NCI-H748 (cell line): ENCODE measurements around the gene CNOT1.
A peak's percentile ranks its signal among the peaks of the same experiment; 100 is the strongest.

ENCODE experiments used
- DNase-seq: peaks from one replicate; lab custom pipeline; 2025; ENCODE audit not compliant: unreplicated experiment; lab: John Stamatoyannopoulos, UW

CNOT1 gene

GRCh38 chr16:58488531-58488930 is 141.1 kb downstream of the CNOT1 start:
- no peak for DNase-seq

- DNase-seq = peak; percentile 81
Observed at GRCh38 chr16:58487566-58488351, 141.9 kb downstream of the CNOT1 start.

- DNase-seq = no peak
Observed at GRCh38 chr16:58485184-58485887, 144.3 kb downstream of the CNOT1 start.

- DNase-seq = no peak
Observed at GRCh38 chr16:58481931-58482330, 147.7 kb downstream of the CNOT1 start.

- DNase-seq = no peak
Observed at GRCh38 chr16:58481226-58481869, 148.3 kb downstream of the CNOT1 start.

GRCh38 chr16:58478427-58478826 is 151.2 kb downstream of the CNOT1 start:
- no peak for DNase-seq

- DNase-seq = no peak
Observed at GRCh38 chr16:58476791-58477190, 152.8 kb downstream of the CNOT1 start.

GRCh38 chr16:58475091-58475619 is 154.5 kb downstream of the CNOT1 start:
- DNase-seq = no peak

- no peak for DNase-seq
Observed at GRCh38 chr16:58474296-58474695, 155.3 kb downstream of the CNOT1 start.

GRCh38 chr16:58472827-58473226 is 156.8 kb downstream of the CNOT1 start:
- no peak for DNase-seq

GRCh38 chr16:58472266-58472665 is 157.4 kb downstream of the CNOT1 start:
- no peak for DNase-seq

GRCh38 chr16:58471209-58471975 is 158.2 kb downstream of the CNOT1 start:
- no peak for DNase-seq
